Body of pancreas (tissue), 4 donors: ENCODE data around the gene POMT2.

Experiments used
- POLR2A ChIP-seq, 3 donors: fragments of 450-650 bp; IDR thresholded peaks; one replicate each; pipeline ENCODE4 v1.6.1; 2016; ENCODE audit warnings: antibody characterized with exemption in 3 of 3, mild to moderate bottlenecking in 2 of 3
- TF ChIP-seq, protein P1 (sequence below), 7 experiments: fragments of 450-650 bp in 4 of 7; fragments of 200-600 bp in 3 of 7; sonication (generic) in 3 of 7; IDR thresholded peaks; one replicate each; pipeline ENCODE4 v1.5.1; 2016 to 2019; ENCODE audit warnings: antibody characterized with exemption in 7 of 7

DNA sequence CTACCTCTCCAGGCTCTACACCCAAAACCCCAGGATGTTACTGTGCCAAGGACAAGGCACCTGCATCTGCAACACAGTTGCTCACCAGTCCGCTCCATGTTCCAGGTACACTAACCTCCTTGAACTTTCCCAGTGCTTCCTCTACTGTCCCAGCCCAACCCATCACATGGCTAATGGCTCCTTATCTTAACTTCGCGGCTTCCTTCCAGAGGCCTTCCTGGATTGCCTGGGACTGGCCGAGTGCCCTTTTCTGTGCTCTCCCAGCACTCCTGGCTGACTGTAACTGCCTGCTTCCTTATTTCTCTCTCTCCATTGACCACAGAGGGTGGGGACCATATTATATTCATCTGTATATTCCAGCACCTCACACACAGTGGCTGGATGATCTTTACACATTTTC lies 20.9 kb downstream of the POMT2 start:
- TF ChIP-seq, protein P1, sequence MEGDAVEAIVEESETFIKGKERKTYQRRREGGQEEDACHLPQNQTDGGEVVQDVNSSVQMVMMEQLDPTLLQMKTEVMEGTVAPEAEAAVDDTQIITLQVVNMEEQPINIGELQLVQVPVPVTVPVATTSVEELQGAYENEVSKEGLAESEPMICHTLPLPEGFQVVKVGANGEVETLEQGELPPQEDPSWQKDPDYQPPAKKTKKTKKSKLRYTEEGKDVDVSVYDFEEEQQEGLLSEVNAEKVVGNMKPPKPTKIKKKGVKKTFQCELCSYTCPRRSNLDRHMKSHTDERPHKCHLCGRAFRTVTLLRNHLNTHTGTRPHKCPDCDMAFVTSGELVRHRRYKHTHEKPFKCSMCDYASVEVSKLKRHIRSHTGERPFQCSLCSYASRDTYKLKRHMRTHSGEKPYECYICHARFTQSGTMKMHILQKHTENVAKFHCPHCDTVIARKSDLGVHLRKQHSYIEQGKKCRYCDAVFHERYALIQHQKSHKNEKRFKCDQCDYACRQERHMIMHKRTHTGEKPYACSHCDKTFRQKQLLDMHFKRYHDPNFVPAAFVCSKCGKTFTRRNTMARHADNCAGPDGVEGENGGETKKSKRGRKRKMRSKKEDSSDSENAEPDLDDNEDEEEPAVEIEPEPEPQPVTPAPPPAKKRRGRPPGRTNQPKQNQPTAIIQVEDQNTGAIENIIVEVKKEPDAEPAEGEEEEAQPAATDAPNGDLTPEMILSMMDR (IDR thresholded peaks at IDR 0.05) = no peak
- TF ChIP-seq POLR2A (IDR thresholded peaks at IDR 0.05) = no peak
